NCI-H1417 (cell line): ENCODE results near the gene HSPA1L.
"Not testable (repeated sequence)": the region's sequence is repeated elsewhere in the genome, so short reads cannot be mapped to it uniquely, and the experiment has no call there.

Experiments
- DNase-seq, 3 experiments: peaks; one replicate each; lab custom pipeline; 2025; lab: John Stamatoyannopoulos, UW

HSPA1L gene

DNA sequence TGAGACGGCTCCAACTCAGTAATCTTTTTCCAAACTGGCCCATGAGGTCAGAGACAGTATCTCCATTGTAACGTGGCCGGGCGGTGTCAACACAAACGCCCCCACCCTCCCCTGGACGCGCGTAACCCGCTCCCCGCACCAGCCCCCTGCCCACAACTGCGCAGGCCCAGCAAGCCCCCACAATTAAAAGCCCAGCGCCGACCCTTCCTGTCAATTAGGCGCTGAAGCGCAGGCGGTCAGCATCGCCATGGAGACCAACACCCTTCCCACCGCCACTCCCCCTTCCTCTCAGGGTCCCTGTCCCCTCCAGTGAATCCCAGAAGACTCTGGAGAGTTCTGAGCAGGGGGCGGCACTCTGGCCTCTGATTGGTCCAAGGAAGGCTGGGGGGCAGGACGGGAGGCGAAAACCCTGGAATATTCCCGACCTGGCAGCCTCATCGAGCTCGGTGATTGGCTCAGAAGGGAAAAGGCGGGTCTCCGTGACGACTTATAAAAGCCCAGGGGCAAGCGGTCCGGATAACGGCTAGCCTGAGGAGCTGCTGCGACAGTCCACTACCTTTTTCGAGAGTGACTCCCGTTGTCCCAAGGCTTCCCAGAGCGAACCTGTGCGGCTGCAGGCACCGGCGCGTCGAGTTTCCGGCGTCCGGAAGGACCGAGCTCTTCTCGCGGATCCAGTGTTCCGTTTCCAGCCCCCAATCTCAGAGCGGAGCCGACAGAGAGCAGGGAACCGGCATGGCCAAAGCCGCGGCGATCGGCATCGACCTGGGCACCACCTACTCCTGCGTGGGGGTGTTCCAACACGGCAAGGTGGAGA lies at the start of gene HSPA1L, which contains the start of gene HSPA1A:
Gene HSPA1L (minus strand): TSS at position 259 of the 814 bp plus-strand sequence. CDS start 3,311 bp downstream, outside the sequence.
Gene HSPA1A (plus strand): TSS at position 519 of the 814 bp plus-strand sequence. CDS start 214 bp downstream, at position 733.
- DNase-seq: peak; percentile 94 to 99 (median 95)

DNA sequence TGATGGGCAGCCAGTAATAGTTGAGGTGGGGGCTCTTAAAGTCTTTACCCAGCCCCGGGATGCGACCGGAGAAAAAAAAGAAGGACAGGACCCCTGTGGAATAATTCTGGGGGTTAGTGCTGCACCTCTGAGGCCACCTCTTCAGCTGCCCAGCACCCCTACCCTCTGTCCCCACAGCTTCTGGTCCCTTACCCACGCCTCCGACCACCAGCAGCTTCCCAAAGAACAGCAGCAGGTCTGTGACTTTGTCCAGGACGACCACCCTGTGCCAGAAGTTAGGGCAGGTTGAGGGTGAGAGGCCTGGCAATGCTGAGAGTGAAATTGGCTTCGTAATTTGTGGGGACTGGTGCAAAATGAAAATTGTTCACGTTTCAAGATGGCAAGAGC lies 49.7 kb upstream of the HSPA1L start:
- DNase-seq: no peak

DNA sequence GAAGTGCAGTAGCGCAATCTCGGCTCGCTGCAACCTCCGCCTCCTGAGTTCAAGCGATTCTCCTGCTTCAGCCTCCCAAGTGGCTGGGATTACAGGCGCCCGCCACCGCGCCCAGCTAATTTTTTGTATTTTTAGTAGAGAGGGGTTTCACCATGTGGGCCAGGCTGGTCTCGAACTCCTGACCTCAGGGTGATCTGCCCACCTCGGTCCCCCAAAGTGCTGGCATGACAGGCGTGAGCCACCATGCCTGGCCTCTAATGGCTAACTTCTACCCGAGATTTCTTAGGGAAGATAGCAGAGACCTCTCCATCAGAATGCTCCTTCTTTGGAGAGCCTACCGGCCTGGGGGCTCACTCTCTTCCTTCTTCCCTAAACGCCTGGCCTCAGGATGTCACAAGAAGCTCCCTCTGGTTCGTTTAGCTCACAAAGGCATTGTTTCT lies 49.1 kb upstream of the HSPA1L start:
- not testable (repeated sequence) for DNase-seq

- DNase-seq: peak; percentile 97 to 100 (median 99)
Measured at GRCh38 chr6:31862344-31863235, 47.5 kb upstream of the HSPA1L start, which contains the start of gene NEU1. NEU1 (minus strand) TSS chr6:31862821; CDS start chr6:31862776, 45 bp downstream.

DNA sequence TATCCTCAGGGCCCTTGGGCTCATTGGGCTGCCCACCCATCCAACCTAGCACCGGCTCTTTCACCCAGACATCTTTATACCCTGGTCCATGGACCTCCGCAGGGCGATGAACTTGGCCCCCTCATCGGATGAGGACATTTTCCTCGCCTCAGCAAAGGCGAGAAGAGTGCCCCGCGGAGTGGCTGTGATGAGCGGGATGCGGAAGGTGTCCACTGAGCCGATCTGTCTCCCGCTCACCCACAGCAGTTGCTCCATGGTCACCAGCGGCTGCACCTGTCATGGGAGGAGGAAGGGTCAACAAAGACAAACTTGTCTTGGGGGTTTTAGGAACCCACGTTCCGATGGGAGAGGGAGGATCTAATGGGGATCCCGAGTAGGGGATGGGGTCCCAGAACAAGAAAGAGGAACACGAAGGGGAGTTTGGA lies 46.8 kb upstream of the HSPA1L start:
- no peak for DNase-seq

DNA sequence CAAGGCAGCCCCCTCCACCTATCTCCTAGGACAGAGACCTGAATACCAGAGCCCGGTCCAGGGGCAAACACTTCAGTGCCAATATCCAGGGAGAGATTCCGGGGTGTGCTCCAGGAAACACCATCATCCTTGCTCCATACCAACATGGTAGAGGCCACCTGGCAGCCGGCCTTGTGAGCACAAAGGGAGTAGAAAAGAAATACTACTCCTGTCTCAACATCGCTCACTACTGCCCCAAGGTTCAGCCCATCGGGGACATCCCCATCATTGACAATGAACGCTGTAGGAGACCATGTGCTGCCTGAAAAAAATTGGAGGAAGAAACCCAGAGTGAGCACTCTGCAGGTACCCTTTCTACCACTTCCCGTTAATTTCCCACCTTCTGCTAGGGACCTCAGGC lies 46.1 kb upstream of the HSPA1L start:
- no peak for DNase-seq

DNA sequence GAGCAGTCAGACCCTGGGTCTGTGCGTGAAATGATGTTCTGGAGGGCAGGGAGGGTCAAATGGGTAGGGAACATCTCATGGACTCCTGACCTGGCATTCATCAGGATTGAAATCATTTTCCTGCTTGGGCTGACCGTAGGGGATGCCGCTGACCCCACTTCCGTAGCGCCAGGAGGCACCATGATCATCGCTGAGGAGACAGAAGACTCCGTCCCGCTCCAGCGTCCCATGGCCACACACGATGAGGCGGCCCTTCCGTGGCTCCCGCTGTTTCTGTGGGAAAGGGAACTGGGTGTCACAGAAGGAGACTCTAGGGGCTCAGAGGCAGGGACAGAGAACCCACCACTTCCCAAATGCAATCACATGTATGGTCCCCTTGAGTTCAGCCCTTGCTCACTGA lies 45.3 kb upstream of the HSPA1L start:
- no peak for DNase-seq

DNA sequence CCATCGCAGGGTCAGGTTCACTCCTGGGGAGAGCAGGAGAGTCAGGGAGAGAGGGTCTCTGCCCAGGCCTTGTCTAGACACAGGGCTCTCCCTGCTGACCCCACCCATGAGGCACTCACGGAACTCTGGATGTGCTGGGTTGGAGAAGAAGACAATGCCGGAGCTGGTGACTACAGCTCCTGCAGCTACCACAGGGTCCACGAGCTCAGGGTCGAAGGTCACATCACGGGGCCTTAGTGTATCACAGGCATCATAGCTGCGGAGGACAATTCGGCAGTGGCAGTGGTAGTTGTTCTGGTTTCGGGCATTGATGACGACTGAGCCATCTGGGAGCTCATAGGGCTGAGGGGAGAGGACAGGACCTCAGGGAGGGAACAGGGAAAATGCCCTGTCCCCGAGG lies 44.8 kb upstream of the HSPA1L start:
- no peak for DNase-seq

- no peak for DNase-seq
Measured at GRCh38 chr6:31858707-31859106, 43.6 kb upstream of the HSPA1L start.

DNA sequence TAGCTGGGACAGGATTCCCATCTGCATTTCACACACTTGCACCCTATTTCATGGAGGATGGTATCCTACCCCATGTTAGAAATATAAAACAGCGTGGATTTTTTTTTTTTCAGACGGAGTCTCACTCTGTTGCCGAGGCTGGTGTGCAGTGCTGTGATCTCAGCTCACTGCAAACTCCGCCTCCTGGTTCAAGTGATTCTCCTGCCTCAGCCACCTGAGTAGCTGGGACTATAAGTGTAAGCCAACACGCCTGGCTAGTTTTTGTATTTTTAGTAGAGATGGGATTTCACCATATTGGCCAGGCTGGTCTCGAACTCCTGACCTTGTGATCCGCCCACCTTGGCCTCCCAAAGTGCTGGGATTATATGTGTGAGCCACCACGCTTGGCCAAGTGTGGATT lies 42.7 kb upstream of the HSPA1L start:
- not testable (repeated sequence) for DNase-seq

DNA sequence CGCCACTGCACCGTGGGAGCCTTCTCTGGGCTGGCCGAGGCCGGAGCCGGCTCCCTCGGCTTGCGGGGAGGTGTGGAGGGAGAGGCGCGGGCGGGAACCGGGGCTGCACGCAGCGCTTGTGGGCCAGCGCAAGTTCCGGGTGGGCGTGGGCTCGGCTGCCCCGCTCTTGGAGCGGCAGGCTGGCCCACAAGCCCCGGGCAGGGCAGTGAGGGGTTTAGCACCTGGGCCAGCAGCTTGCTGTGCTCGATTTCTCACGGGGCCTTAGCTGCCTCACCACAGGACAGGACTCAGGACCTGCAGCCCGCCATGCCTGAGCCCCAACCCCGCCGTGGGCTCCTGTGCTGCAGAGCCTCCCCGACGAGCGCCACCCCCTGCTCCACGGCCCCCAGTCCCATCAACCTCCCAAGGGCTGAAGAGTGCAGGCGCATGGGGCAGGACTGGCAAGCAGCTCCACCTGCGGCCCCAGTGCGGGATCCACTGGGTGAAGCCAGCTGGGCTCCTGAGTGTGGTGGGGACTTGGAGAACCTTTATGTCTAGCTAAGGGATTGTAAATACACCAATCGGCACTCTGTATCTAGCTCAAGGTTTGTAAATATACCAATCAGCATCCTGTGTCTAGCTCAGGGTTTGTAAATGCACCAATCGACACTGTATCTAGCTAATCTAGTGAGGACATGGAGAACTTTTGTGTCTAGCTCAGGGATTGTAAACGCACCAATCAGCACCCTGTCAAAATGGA lies 37.1 kb upstream of the HSPA1L start:
- DNase-seq: not testable (repeated sequence)

DNA sequence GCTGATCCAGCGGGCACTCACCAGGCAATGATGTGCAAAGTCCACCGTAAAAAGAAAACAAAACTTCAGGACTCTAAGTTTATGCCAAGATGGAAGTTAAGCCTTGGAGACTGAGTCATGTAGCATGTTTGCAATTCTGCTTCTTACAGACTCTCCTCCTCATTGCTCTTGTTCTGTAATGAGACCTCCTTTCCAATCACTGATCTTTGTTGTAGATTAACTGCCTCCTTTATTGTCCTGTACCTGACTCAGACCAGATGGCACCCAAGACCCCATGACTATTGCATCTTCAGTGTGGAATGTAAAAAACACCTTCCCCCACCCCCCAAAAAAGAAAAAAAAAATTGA lies 36.4 kb upstream of the HSPA1L start:
- no peak for DNase-seq

DNA sequence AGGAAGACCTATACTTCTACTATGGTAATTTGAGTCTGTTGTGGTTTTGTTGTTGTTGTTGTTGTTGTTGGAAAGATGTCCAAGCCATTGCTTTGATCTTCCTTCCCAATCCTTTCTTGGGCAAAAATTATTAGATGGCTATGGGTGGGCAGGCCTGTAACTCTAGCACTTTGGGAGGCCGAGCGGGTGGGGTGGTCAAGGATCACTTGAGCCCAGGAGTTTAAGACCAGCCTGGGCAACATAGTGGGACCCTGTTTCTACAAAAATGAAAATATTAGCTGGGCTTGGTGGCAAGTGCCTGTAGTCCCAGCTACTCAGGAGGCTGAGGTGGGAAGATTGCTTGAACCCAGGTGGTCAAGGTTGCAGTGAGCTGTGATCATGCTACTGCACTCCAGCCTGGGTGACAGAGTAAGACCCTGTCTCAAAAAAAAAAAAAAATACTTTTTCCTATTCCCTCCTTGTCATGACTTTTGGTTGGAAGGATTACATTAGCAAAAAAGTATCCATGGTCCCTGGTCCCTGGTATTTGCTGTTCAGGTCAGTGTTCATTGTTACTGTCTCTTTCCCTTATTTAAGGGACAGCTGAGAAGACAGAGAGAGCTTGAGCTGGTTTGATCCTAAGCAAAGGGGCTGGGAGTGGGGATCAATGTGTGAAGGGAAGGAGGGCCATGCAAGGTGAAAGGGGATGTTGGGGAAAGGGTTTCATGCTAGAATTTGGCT lies 35.8 kb upstream of the HSPA1L start:
- DNase-seq: no peak

DNA sequence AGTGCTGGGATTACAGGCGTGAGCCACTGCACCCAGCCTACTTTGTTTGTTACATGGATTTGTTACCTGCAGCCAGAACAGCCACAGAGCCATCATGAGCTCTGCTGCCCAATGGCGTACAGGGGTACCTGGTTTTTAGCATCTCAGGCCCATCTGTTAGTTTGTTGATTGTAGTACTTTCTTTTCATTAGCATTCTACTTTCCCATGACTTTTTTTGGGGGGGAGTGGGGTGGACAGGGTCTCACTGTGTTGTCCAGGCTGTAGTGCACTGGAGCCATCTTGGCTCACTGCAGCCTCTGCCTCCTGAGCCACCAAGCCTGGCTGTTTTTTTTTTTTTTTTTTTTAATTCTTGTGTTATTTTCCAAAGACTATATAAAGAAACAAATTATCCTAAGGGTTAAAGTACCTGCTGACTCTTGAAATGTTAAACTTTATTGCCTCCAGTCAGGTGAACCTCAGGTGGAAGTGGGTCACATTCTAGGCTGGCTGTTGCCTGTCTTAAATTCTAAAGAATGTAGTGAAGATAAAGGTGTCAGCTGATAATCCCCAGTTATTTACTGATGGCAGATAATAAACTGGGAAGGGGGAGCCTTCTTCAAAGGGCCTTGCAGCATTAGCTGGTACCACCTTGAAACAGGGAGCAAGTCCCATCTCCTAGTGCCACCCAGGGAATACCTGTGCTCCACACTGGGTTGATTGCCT lies 32.3 kb upstream of the HSPA1L start:
- no peak for DNase-seq

- no peak for DNase-seq
Measured at GRCh38 chr6:31844507-31844906, 29.4 kb upstream of the HSPA1L start.

GRCh38 chr6:31842053-31842452 lies 27.0 kb upstream of the HSPA1L start:
- no peak for DNase-seq

DNA sequence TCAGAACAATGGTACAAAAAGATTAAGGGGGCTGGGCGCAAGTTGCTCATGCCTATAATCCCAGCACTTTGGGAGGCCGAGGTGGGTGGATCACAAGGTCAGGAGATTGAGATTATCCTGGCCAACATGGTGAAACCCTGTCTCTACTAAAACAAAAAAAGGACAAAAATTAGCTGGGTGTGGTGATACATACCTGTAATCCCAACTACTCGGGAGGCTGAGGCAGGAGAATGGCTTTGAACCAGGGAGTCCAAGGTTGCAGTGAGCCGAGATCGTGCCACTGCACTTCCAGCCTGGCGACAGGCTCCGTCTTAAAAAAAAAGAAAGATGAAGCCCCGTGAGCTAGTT lies 24.7 kb upstream of the HSPA1L start:
- DNase-seq: not testable (repeated sequence)

DNA sequence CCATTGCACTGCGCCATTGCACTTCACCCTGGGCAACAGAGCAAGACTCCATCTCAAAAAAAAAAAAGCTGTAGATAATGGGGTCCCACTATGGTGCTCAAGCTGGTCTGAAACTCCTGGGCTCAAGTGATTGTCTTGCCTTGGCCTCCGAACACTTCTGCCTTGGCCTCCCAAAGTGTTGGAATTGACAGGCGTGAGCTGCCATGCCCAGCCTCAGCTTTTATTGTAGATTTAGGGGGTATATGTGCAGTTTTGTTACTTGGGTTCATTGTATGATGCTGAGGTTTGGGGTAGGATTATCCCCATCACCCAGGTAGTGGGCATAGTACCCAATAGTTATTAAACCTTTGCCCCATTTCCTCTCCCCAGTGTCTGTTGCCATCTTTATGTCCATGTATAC lies 23.9 kb upstream of the HSPA1L start:
- DNase-seq: no peak

DNA sequence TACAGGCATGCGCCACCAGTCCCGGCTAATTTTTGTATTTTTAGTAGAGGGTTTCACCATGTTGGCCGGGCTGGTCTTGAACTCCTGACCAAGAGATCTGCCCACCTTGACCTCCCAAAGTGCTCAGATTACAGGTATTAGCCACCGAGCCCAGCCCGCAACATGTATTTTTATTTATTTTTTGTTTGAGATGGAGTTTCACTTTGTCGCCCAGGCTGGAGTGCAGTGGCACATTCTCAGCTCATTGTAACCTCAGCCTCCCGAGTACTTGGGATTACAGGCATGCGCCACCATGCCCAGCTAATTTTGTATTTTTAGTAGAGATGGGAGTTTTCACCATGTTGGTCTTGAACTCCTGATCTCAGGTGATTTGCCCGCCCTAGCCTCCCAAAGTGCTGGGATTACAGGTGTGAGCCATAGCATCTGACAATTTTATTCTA lies 23.1 kb upstream of the HSPA1L start:
- not testable (repeated sequence) for DNase-seq

DNA sequence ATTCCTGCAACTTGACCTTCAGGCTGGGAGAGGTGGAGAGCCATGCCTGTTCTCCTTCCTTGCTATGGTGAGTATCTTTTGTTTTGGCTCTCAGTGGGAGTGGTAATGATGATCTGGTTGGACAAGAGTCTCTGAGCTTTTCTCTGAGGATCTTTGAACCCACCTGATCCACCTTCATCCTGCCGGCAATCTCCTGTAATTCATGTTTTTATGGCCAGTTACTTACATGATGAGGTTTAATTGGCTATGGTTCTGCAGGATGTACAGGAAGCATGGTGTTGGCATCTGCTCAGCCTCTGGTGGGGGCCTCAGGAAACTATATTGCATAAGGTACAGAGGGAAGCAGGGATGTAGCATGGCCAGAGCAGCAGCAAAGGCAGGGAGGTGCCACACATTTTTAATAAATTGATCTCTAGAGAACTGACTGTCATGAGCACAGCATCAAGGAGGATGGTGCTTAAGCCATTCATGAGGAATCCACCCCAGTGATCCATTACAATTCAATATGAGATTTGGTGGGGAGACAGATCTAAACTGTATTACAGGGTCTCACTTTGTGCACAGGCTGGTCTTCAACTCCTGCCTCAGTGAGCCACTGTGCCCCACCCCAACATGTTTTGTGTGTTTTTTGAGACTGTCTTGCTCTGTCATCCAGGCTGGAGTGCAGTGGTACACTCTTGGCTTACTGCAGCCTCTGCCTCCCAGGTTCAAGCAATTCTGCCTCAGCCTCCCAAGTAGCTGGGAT lies 22.5 kb upstream of the HSPA1L start:
- no peak for DNase-seq
